Keratinocyte (primary cell): ENCODE data around the gene RASA3.

Experiments used
- EZH2 ChIP-seq: IDR thresholded peaks from one replicate; pipeline ENCODE4 v1.6.1; 2012; ENCODE audit warnings: inconsistent platforms, mild to moderate bottlenecking, low read length, moderate library complexity
- TF ChIP-seq, protein P1 (sequence below), 3 experiments: IDR thresholded peaks in 1 of 3; conservative IDR thresholded peaks in 1 of 3; optimal IDR thresholded peaks in 1 of 3; 2 replicates in 2 of 3; 3 replicates in 1 of 3; pipeline versions ENCODE3 to v1.5.1; 2011; ENCODE audit warnings: low read length in 3 of 3, mild to moderate bottlenecking in 3 of 3, moderate library complexity in 2 of 3, control low read depth in 1 of 3, inconsistent platforms in 1 of 3; ENCODE audit not compliant: insufficient read depth in 2 of 3; ENCODE audit errors: extremely low read depth in 1 of 3

DNA sequence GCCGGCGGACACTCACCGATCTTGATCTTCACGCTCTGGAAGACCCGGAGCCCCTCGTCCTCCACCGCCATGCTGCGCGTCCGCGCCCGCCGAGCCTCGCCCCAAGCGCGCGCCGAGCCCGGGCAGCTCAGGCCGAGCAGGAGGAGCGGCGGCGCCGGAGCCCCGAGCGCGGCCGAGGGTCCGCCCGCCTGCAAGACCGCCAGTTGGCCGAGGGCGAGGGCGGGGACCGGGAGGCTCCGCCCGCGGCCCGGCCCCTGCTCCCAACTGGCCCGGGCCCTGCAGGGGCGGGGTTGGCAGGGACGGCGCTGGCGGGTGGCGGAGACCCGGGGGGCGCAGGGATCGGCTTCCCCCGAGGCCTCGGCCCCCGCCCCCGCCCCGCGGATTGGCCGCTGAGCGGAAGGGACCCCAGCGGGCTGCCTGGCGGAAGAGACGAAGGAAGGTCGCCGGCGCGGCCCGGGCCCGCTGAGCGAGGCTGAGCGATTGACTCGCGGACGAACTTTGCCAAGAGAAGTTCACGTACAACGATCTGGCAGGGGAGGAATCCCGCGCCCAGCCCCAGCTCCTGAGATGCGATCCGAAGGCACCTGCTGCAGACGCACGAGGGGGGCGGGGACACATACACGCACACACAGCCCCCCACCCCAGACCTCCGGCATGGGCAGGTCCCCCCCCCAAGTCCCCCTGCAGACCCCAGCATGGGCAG lies at the start of gene RASA3:
- TF ChIP-seq, protein P1, sequence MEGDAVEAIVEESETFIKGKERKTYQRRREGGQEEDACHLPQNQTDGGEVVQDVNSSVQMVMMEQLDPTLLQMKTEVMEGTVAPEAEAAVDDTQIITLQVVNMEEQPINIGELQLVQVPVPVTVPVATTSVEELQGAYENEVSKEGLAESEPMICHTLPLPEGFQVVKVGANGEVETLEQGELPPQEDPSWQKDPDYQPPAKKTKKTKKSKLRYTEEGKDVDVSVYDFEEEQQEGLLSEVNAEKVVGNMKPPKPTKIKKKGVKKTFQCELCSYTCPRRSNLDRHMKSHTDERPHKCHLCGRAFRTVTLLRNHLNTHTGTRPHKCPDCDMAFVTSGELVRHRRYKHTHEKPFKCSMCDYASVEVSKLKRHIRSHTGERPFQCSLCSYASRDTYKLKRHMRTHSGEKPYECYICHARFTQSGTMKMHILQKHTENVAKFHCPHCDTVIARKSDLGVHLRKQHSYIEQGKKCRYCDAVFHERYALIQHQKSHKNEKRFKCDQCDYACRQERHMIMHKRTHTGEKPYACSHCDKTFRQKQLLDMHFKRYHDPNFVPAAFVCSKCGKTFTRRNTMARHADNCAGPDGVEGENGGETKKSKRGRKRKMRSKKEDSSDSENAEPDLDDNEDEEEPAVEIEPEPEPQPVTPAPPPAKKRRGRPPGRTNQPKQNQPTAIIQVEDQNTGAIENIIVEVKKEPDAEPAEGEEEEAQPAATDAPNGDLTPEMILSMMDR (optimal IDR thresholded peaks at IDR 0.05 in 1 of 3, IDR thresholded peaks at IDR 0.05 in 1 of 3, conservative IDR thresholded peaks at IDR 0.05 in 1 of 3; ENCODE audit: extremely low read depth in 1 of 3, insufficient read depth in 2 of 3, low read length in 3 of 3) = no peak
- no peak for TF ChIP-seq EZH2
